Right lobe of liver (tissue), 4 donors: Measurements from ENCODE around the gene PLA2G4F.

Experiments
- CTCF ChIP-seq, 4 donors: fragments of 200-600 bp in 3 of 4; fragments of 450-650 bp in 1 of 4; IDR thresholded peaks; one replicate each; pipeline versions ENCODE4 v1.5.1 to v1.8.0; 2016 to 2022; ENCODE audit warnings: antibody characterized with exemption in 4 of 4, mild to moderate bottlenecking in 2 of 4
- POLR2A ChIP-seq: fragments of 450-650 bp; IDR thresholded peaks from one replicate; pipeline ENCODE4 v1.6.1; 2017; ENCODE audit warnings: antibody characterized with exemption, mild to moderate bottlenecking
- donor health status: DM: no; HTN: no; CAD: no.
- donor health status: DM: no; HTN: no; CAD: no.
- donor health status: DM: no; HTN: yes; CAD: no.

GRCh38 chr15:42199126-42199525, 42.7 kb upstream of the PLA2G4F start:
- TF ChIP-seq CTCF (IDR thresholded peaks at IDR 0.05) (no peak), POLR2A (no peak)
